ENCODE data around the gene VAX1.

DNA sequence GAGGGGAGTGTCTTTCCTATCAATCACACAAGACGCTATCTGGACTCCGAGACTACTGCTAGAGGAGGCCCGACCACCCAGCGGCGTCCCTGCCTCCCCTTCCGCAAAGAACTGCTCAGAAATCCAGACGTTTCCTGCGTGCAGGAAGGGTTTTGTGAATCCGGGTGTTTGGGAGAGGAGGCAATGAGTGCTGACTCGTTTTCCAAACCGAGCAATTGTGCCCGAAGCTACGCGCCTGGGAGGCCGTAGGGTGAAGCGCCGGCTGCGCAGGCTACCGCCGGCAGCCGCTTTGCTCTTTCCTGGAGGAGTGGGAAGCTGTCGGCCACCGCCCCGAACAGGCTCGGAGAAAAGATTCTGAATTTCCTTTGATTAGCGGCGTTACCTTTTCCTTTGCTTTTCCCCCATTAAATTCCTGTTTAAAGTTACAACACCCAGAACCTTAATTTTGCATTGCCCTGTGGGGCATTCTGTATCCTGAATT, 5.3 kb downstream of the VAX1 start:
- TF ChIP-seq ZNF274 (IDR thresholded peaks at IDR 0.05; ENCODE audit: low read depth, low read length): no peak
- no peak for TF ChIP-seq YY1 (IDR thresholded peaks at IDR 0.05; ENCODE audit: insufficient read depth, insufficient read length)
